ENCODE results near the gene LRP1B.

GRCh38 chr2:141496810-141497209 lies 634.0 kb downstream of the LRP1B start:
- TF ChIP-seq CTCF (IDR thresholded peaks at IDR 0.05) (no peak), POLR2A (IDR thresholded peaks at IDR 0.05) (no peak)

Data from right lobe of liver (tissue), 4 donors.